ENCODE results near the gene SLC41A2.

Gene SLC41A2

DNA sequence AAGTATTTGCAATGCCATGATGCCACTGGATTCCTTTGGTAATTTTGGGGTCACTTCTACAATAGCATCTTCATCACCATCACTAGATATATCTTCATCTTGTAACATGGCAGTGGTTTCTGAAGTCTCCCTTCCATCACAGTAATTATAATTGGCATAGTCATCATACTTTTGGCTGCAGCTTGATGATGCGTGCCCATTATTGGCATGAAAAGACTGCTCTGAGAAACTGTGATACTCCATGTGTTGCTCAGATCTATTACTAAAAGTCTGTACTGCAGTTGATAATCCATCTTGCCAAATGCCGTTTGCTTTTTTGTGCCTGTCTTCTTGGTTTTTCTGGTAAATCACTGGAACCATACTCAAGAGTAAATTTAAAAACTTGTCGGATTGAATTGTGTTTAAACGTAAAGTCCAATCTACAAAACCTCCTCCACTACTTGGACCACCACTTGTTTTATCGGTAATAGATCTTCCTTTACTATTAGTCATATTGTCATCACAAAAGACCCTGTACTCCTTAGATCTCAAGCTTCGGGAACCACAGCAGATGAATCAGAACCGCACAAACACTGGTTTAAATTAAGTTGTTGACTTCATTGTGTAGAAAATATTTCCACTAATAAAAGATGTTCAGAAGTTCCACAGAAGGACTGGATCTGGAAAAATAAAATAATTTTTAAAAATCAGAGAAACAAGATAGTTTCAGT lies 29.9 kb downstream of the SLC41A2 start:
- no peak for DNase-seq

- DNase-seq, result no peak
Observed at GRCh38 chr12:104925501-104925900, 32.6 kb downstream of the SLC41A2 start.

GRCh38 chr12:104921340-104921739 lies 36.8 kb downstream of the SLC41A2 start:
- DNase-seq, result no peak

- no peak for DNase-seq
Observed at GRCh38 chr12:104911942-104912341, 46.1 kb downstream of the SLC41A2 start.

- no peak for DNase-seq
Observed at GRCh38 chr12:104910196-104910840, 47.8 kb downstream of the SLC41A2 start.

- no peak for DNase-seq
Observed at GRCh38 chr12:104909761-104910160, 48.3 kb downstream of the SLC41A2 start.
